Panc1 (cell line): ENCODE results near the gene ENAH. TPM values are rescaled to one million over a fixed set of nuclear protein-coding genes. Genes with fewer than 3 reads are reported as not detected.

Source experiments
- ATAC-seq: fragments of 200-7000 bp; cut with Tn5 transposase; 2 replicates; pipeline ENCODE4 v1.9.1; 2020; ENCODE audit warnings: mild to moderate bottlenecking, moderate library complexity
- BruUV-seq: library from RNA; stranded (reverse); fragments of 400-500 nt; replicated peaks from 2 replicates; lab custom pipeline; 2021; lab: Mats Ljungman, UMichigan
- CTCF ChIA-PET: fragments of 300-600 bp; sonication (Branson Sonifier 250); formaldehyde crosslinking; loops from one replicate; lab custom pipeline; 2022; ENCODE audit warnings: antibody characterized with exemption; lab: Charles Lee
- POLR2A ChIA-PET: fragments of 300-600 bp; sonication (Branson Sonifier 250); formaldehyde crosslinking; loops from one replicate; lab custom pipeline; 2022; ENCODE audit warnings: antibody characterized with exemption; lab: Charles Lee
- DNase-seq: peaks from one replicate; pipeline ENCODE4 v3.0.0-alpha.2; 2010; ENCODE audit warnings: low read depth, low spot score
- H3K27ac ChIP-seq: 2 replicates; pipeline ENCODE4 v1.5.1; 2011; ENCODE audit warnings: mild to moderate bottlenecking, low read length, inconsistent platforms
- H3K27me3 ChIP-seq: fragments of 200-500 bp; sonication (Bioruptor generic); 2 replicates; pipeline ENCODE4 v1.6.0; 2014; ENCODE audit warnings: low read length, inconsistent platforms; ENCODE audit not compliant: control insufficient read depth, insufficient read depth
- H3K36me3 ChIP-seq: fragments of 200-500 bp; sonication (Bioruptor generic); 2 replicates; pipeline ENCODE4 v1.5.1; 2014; ENCODE audit warnings: inconsistent platforms, mild to moderate bottlenecking, low read length, moderate library complexity; ENCODE audit not compliant: control insufficient read depth, insufficient read depth
- H3K4me1 ChIP-seq: 2 replicates; pipeline ENCODE4 v1.5.1; 2011; ENCODE audit warnings: inconsistent platforms, mild to moderate bottlenecking, low read length, moderate library complexity; ENCODE audit not compliant: control insufficient read depth, insufficient read depth
- H3K4me3 ChIP-seq, 2 experiments: 2 replicates each; pipeline ENCODE4 v1.5.1; 2011 to 2012; ENCODE audit warnings: low read depth in 2 of 2, low read length in 2 of 2, mild to moderate bottlenecking in 2 of 2, inconsistent platforms in 1 of 2, moderate library complexity in 1 of 2
- H3K9me3 ChIP-seq: fragments of 200-500 bp; sonication (Bioruptor generic); 2 replicates; pipeline ENCODE4 v1.5.1; 2014; ENCODE audit warnings: low read depth, mild to moderate bottlenecking, inconsistent platforms, low read length, moderate library complexity; ENCODE audit not compliant: control insufficient read depth, insufficient read depth
- CTCF ChIP-seq: fragments of 450-650 bp; IDR thresholded peaks from 2 replicates; pipeline ENCODE4 v1.5.1; 2017; ENCODE audit warnings: mild to moderate bottlenecking
- POLR2AphosphoS5 ChIP-seq: IDR thresholded peaks from 2 replicates; pipeline ENCODE4 v1.6.1; 2012; ENCODE audit warnings: mild to moderate bottlenecking, low read depth, low read length, moderate library complexity
- REST ChIP-seq, 2 experiments: IDR thresholded peaks; 2 replicates each; pipeline ENCODE4 v1.6.1; 2011 to 2012; ENCODE audit warnings: low read depth in 2 of 2, control low read depth in 1 of 2, low read length in 1 of 2, mild to moderate bottlenecking in 1 of 2, moderate library complexity in 1 of 2; ENCODE audit not compliant: insufficient read depth in 1 of 2
- SIN3A ChIP-seq: IDR thresholded peaks from 2 replicates; pipeline ENCODE4 v1.6.1; 2012; ENCODE audit warnings: low read depth, mild to moderate bottlenecking, low read length, moderate library complexity, borderline replicate concordance; ENCODE audit not compliant: insufficient read depth
- TCF7L2 ChIP-seq: IDR thresholded peaks from 2 replicates; pipeline ENCODE4 v1.6.1; 2011; ENCODE audit warnings: mild to moderate bottlenecking, low read depth, low read length, inconsistent platforms
- in situ Hi-C: cut with HindIII; loops from 2 replicates; pipeline ENCODE4 v1.10.0; 2016; ENCODE audit warnings: low sequenced_read_pairs, low pct_unique_long_range_greater_than_20kb
- intact Hi-C: fragments of 100-400 bp; cut with micrococcal nuclease; formaldehyde crosslinking; loops from one replicate; pipeline ENCODE4 v1.10.0; 2022; ENCODE audit not compliant: unreplicated experiment
- total RNA-seq: library from RNA; stranded (reverse); gene quantifications from one replicate; pipeline ENCODE4 v1.2.1, GENCODE V29; 2021; ENCODE audit not compliant: unreplicated experiment

ENAH gene
- total RNA-seq, 1 experiment from 2014 or later: 133 TPM

GRCh38 chr1:225677350-225678124 is 24.6 kb upstream of the ENAH start:
- CTCF ChIA-PET: interaction anchor here (0.6 kb wide), 1 partner anchor 28 kb away, joined by 6 read pairs; no protein-coding TSS in a partner anchor
- in situ Hi-C loops: no loop called here
- no peak for ATAC-seq

GRCh38 chr1:225674381-225674780 is 21.5 kb upstream of the ENAH start:
- H3K4me3 ChIP-seq: no peak overlapping the region
- H3K4me1 ChIP-seq: no peaks in the 10 kb centered on the region
- POLR2A ChIA-PET: no interaction called here
- CTCF ChIA-PET: interaction anchor here (0.5 kb wide), 1 partner anchor 82 kb away, joined by 5 read pairs; no protein-coding TSS in a partner anchor
- in situ Hi-C loops: no loop called here
- no peak for ATAC-seq
- no peak for DNase-seq
- H3K27ac ChIP-seq: no peak overlapping the region
- H3K36me3 ChIP-seq: no peaks in the 10 kb centered on the region
- intact Hi-C loops: no loop called here
- BruUV-seq: no TSS peak
- no peaks in the 10 kb centered on the region for H3K9me3 ChIP-seq
- no peak for TF ChIP-seq REST (IDR thresholded peaks at IDR 0.05; ENCODE audit: insufficient read depth in 1 of 2, low read depth in 2 of 2, low read length in 1 of 2)
- no peak for TF ChIP-seq SIN3A
- TF ChIP-seq POLR2AphosphoS5: no peak
- TF ChIP-seq CTCF: no peak
- TF ChIP-seq TCF7L2: no peak
- H3K27me3 ChIP-seq: no peaks in the 10 kb centered on the region

More at GRCh38 chr1:225677350-225678124, 24.6 kb upstream of the ENAH start:
- no peak overlapping the region for H3K4me3 ChIP-seq
- H3K4me1 ChIP-seq: no peaks in the 10 kb centered on the region
- H3K27ac ChIP-seq: no peak overlapping the region
- intact Hi-C loops: no loop called here
- H3K9me3 ChIP-seq: no peaks in the 10 kb centered on the region
- POLR2A ChIA-PET: no interaction called here
- H3K27me3 ChIP-seq: no peaks in the 10 kb centered on the region
- no peak for DNase-seq
- BruUV-seq: no TSS peak
- TF ChIP-seq TCF7L2: no peak
- TF ChIP-seq CTCF: no peak
- TF ChIP-seq SIN3A: no peak
- TF ChIP-seq POLR2AphosphoS5: no peak
- no peak for TF ChIP-seq REST (IDR thresholded peaks at IDR 0.05; ENCODE audit: insufficient read depth in 1 of 2, low read depth in 2 of 2, low read length in 1 of 2)
- H3K36me3 ChIP-seq: no peaks in the 10 kb centered on the region
